CD4-positive, CD25-positive, alpha-beta regulatory T cell (primary cell): Measurements from ENCODE around the gene ZNF568. TPM values are rescaled to one million over a fixed set of nuclear protein-coding genes. Genes with fewer than 3 reads are reported as not detected.

ENCODE experiments used
- ATAC-seq, 2 donors: fragments of 150-1000 bp; cut with Tn5 transposase; one replicate each; pipeline ENCODE4 v1.10.0; 2021; ENCODE audit warnings: low read depth in 2 of 2, moderate number of reproducible peaks in 2 of 2, moderate library complexity in 1 of 2
- DNase-seq, 3 donors: peaks; one replicate each; pipeline versions ENCODE4 v3.0.0 to v3.0.0-alpha.2; 2012 to 2022; ENCODE audit warnings: mixed read lengths in 1 of 3
- H3K27ac ChIP-seq: one replicate; pipeline ENCODE4 v1.7.0; 2013; ENCODE audit warnings: mild to moderate bottlenecking, low read length; ENCODE audit not compliant: insufficient read depth, poor library complexity, severe bottlenecking
- H3K27me3 ChIP-seq: one replicate; pipeline ENCODE4 v1.7.0; 2013; ENCODE audit warnings: low read length; ENCODE audit not compliant: control insufficient read depth, insufficient read depth
- H3K36me3 ChIP-seq: one replicate; pipeline ENCODE4 v1.7.0; 2013; ENCODE audit warnings: mild to moderate bottlenecking, low read length, moderate library complexity; ENCODE audit not compliant: control insufficient read depth, insufficient read depth
- H3K4me1 ChIP-seq: 2 replicates; pipeline ENCODE4 v1.7.0; 2013; ENCODE audit warnings: mild to moderate bottlenecking, low read length; ENCODE audit not compliant: insufficient read depth, control insufficient read depth, poor library complexity, severe bottlenecking
- H3K4me3 ChIP-seq: one replicate; pipeline ENCODE4 v1.7.0; 2013; ENCODE audit warnings: low read depth, mild to moderate bottlenecking, low read length, moderate library complexity
- H3K9me3 ChIP-seq, 2 experiments: 1 replicate in 1 of 2; 2 replicates in 1 of 2; pipeline ENCODE4 v1.7.0; 2013; ENCODE audit warnings: low read length in 2 of 2, mild to moderate bottlenecking in 1 of 2, moderate library complexity in 1 of 2; ENCODE audit not compliant: control insufficient read depth in 2 of 2
- H3K27ac Mint-ChIP-seq, 3 donors: one replicate each; pipeline ENCODE4 v1.8.0; 2020 to 2022; ENCODE audit warnings: mild to moderate bottlenecking in 3 of 3, mixed read lengths in 3 of 3, moderate library complexity in 2 of 3
- H3K27me3 Mint-ChIP-seq: one replicate; pipeline ENCODE4 v1.8.0; 2022; ENCODE audit warnings: mild to moderate bottlenecking, mixed read lengths
- H3K36me3 Mint-ChIP-seq: one replicate; pipeline ENCODE4 v1.8.0; 2020; ENCODE audit warnings: mixed read lengths
- H3K4me1 Mint-ChIP-seq, 4 donors: one replicate each; pipeline ENCODE4 v1.8.0; 2020 to 2022; ENCODE audit warnings: mixed read lengths in 4 of 4, mild to moderate bottlenecking in 1 of 4
- H3K4me3 Mint-ChIP-seq, 4 donors: one replicate each; pipeline ENCODE4 v1.8.0; 2020 to 2022; ENCODE audit warnings: mild to moderate bottlenecking in 4 of 4, mixed read lengths in 4 of 4, moderate library complexity in 3 of 4
- H3K9me3 Mint-ChIP-seq, 7 donors: one replicate each; pipeline ENCODE4 v1.8.0; 2020 to 2022; ENCODE audit warnings: mixed read lengths in 7 of 7, mild to moderate bottlenecking in 3 of 7, moderate library complexity in 2 of 7
- polyA plus RNA-seq, 4 donors: library from polyadenylated mRNA; unstranded; fragments of 300-500 nt; fragmentation: Illumina TruSeq; gene quantifications; one replicate each; pipeline ENCODE4 v1.2.3, GENCODE V29; 2021
- total RNA-seq: library from RNA; stranded (reverse); gene quantifications from one replicate; pipeline ENCODE4 v1.2.3, GENCODE V29; 2022

The ZNF568 gene
- total and polyA plus RNA-seq, 5 donors from 2014 or later = 6.7 to 13.3 (median 9.3) TPM

DNA sequence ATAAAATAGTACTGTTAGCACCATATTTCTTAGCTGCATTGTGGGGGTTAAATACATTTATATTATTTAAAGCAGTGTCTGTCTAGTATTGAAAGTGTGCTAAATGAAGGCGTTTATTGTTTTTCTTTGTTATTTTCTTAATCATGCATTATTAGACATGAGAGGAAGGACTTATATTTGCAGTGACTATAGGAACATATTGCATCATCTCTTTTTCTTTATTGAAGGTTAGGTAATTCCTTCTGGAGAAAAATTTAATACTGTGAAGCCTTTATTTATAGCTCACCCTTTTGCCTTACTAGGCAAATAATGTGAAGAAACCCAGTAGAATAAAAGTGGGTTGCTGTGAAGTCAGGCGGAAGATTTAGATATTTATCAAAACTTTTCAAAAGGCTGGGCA is 83.2 kb downstream of the ZNF568 start:
- no peak for DNase-seq
- H3K9me3 ChIP-seq = peaks cover 45 to 60% of the 10 kb centered on the region in 2 experiments
- no peak overlapping the region for H3K27ac Mint-ChIP-seq

DNA sequence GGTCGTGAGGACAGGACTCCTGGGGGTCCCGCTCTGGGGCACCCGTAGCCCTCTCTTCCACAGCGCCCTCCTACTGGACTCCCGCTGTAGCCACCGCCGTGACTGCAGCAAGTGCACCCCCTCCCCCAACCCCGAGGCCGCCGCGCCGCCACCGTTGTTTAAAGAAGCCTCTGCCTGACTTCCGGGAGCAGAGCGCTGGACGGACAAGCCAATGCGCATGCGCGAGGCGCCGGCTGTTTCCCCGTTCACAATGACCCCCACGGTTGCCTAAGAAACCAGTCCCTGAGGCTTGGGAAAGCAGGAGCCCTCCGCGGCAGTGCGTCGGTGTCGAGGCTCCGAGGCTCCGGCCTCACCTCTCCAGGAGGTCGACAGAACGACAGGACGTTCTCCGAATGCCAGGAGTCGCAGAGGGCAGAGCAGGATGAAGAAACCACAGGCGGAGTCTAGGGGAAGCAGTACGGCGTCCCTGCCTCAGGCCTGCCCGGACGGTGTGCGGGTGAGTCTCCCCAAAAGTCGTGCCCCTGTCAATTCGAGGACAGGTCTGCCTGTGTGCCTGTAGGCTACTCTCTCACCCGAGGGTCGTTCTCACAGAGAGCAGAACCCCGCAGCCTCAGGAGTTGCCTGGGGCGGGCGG is 91.6 kb downstream of the ZNF568 start:
- H3K27ac Mint-ChIP-seq = no peak overlapping the region
- Histone ChIP-seq H3K27me3 (no peaks in the 10 kb centered on the region), H3K4me3 (peak overlapping the region; percentile 26)

More for the DNA sequence above, 83.2 kb downstream of the ZNF568 start:
- no peak for ATAC-seq
- Histone ChIP-seq H3K4me3 (no peak overlapping the region), H3K4me1 (no peaks in the 10 kb centered on the region), H3K27ac (no peak overlapping the region), H3K27me3 (no peaks in the 10 kb centered on the region), H3K36me3 (peaks cover 33% of the 10 kb centered on the region)
- peaks cover 34% of the 10 kb centered on the region for H3K36me3 Mint-ChIP-seq
- no peaks in the 10 kb centered on the region for H3K4me1 Mint-ChIP-seq
- peaks cover 5 to 59% (median 26%) of the 10 kb centered on the region in 7 donors for H3K9me3 Mint-ChIP-seq
- no peaks in the 10 kb centered on the region for H3K27me3 Mint-ChIP-seq
- no peak overlapping the region for H3K4me3 Mint-ChIP-seq

DNA sequence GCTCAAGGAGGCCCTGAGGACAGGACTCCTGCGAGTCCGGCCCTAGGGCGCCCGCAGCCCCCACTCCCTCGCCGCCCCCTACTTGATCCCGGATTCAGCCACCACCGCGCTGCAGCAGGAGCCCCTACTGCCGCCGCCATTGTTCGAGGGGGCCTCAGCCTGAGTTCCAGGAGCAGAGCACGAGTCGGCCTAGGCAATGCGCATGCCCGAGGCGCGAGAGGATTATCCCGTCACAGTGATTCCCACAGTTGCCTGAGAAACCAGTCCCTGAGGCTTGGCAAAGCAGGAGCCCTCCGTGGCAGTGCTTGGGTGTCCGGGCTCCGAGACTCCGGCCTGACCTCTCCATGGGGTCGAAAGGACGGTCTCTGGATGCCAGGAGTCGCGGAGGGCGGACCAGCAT is 93.7 kb downstream of the ZNF568 start:
- Histone ChIP-seq H3K36me3 (no peaks in the 10 kb centered on the region), H3K4me3 (no peak overlapping the region), H3K27me3 (no peaks in the 10 kb centered on the region), H3K4me1 (no peaks in the 10 kb centered on the region), H3K9me3 (peaks cover 4 to 82% of the 10 kb centered on the region in 2 experiments), H3K27ac (no peak overlapping the region)
- no peak for ATAC-seq
- H3K4me1 Mint-ChIP-seq = no peaks in the 10 kb centered on the region
- no peak for DNase-seq
- no peak overlapping the region for H3K27ac Mint-ChIP-seq
- H3K9me3 Mint-ChIP-seq = peaks cover 0 to 59% (median 16%) of the 10 kb centered on the region in 7 donors
- H3K36me3 Mint-ChIP-seq = peaks cover under 1% of the 10 kb centered on the region
- no peaks in the 10 kb centered on the region for H3K27me3 Mint-ChIP-seq
- H3K4me3 Mint-ChIP-seq = no peak overlapping the region

More for the DNA sequence above, 91.6 kb downstream of the ZNF568 start:
- Histone ChIP-seq H3K27ac (no peak overlapping the region), H3K36me3 (no peaks in the 10 kb centered on the region), H3K9me3 (peaks cover 9 to 70% of the 10 kb centered on the region in 2 experiments), H3K4me1 (no peaks in the 10 kb centered on the region)
- peaks cover 0 to 47% (median 12%) of the 10 kb centered on the region in 7 donors for H3K9me3 Mint-ChIP-seq
- H3K4me3 Mint-ChIP-seq = peak overlapping the region in 2 of 4 donors; percentile 69 to 75
- no peaks in the 10 kb centered on the region for H3K36me3 Mint-ChIP-seq
- no peaks in the 10 kb centered on the region for H3K4me1 Mint-ChIP-seq
- H3K27me3 Mint-ChIP-seq = no peaks in the 10 kb centered on the region
- ATAC-seq = no peak
- peak in 2 of 3 donors; percentile 31 to 37 for DNase-seq

DNA sequence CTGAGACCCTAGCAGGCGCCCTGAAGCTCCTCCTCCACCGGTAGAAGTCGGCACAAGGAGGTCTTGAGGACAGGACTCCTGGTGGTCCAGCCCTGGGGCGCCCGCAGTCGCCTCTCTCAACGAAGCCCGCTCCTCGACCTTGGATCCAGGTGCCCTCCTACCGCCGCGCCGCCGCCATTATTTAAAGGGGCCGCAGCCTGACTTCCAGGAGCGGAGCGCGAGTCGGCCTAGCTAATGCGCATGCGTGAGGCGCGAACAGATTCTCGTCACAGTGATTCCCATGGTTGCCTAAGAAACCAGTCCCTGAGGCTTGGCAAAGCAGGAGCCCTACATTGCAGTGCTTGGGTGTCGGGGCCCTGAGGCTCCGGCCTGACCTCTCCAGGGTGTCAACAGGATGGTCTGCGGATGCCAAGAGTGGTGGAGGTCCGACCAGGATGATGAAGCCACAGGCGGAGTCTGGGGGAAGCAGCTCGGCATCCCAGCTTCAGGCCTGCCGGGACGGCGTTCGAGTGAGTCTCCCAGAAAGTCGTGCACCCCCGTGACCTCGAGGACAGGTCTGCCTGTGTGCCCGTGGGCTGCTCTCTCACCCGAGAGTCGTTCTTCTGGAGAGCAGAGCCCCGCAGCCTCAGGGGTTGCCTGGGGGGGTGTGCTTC is 96.1 kb downstream of the ZNF568 start:
- Histone ChIP-seq H3K27ac (no peak overlapping the region), H3K4me3 (no peak overlapping the region), H3K27me3 (no peaks in the 10 kb centered on the region), H3K36me3 (no peaks in the 10 kb centered on the region), H3K9me3 (peaks cover 8 to 91% of the 10 kb centered on the region in 2 experiments), H3K4me1 (no peaks in the 10 kb centered on the region)
- Mint-ChIP-seq H3K9me3 (peaks cover 0 to 64% (median 19%) of the 10 kb centered on the region in 7 donors), H3K4me1 (no peaks in the 10 kb centered on the region), H3K36me3 (peaks cover 4% of the 10 kb centered on the region), H3K27me3 (no peaks in the 10 kb centered on the region), H3K27ac (no peak overlapping the region), H3K4me3 (no peak overlapping the region)
- no peak for DNase-seq
- ATAC-seq = no peak

DNA sequence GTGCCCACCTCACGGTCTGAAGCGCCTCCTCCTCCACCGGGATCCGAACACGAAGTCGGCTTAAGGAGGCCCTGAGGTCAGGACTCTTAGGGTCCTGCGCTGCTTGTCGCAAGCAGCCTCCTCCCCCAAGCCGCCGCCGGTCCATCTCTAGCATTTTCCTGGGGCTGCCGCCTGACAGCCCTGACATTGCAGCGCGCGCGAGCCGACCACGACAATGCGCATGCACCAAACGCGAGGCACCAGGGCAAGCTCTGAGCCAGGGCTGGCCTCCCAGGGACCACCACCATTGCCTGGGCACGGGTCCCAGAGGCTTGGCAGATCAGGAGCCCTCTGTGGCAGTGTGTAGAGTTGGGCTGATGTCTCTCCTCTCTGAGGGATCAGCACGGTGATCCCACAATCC is 98.3 kb downstream of the ZNF568 start:
- no peak for ATAC-seq
- H3K27ac ChIP-seq = no peak overlapping the region
- no peaks in the 10 kb centered on the region for H3K36me3 ChIP-seq
- no peaks in the 10 kb centered on the region for H3K4me1 ChIP-seq
- H3K27me3 ChIP-seq = no peaks in the 10 kb centered on the region
- no peaks in the 10 kb centered on the region for H3K27me3 Mint-ChIP-seq
- no peak overlapping the region for H3K27ac Mint-ChIP-seq
- H3K9me3 ChIP-seq = peaks cover 18 to 83% of the 10 kb centered on the region in 2 experiments
- no peak overlapping the region for H3K4me3 ChIP-seq
- H3K9me3 Mint-ChIP-seq = peaks cover 0 to 65% (median 17%) of the 10 kb centered on the region in 7 donors
- peaks cover 4% of the 10 kb centered on the region for H3K36me3 Mint-ChIP-seq
- H3K4me1 Mint-ChIP-seq = no peaks in the 10 kb centered on the region
- DNase-seq = no peak
- H3K4me3 Mint-ChIP-seq = no peak overlapping the region

DNA sequence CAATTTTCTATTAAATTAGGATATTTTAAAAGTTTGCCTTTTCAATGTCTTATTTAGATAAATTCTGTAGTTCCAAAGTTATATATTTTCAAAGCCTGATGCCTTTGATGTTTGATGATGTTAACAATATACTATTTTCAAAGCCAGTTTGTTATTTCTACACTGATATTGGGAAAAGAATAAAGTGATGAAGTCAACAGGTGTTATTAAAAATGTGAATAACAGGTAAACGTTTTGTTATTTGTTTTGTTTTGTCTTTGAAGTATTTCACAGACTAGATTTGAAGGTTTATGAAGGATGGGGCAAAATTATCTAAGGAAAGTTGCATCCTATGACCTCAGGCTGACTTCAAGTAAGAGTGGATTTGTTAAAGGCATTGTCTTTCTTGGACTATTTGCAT is 129.0 kb downstream of the ZNF568 start:
- Histone ChIP-seq H3K4me3 (no peak overlapping the region), H3K27me3 (no peaks in the 10 kb centered on the region), H3K27ac (no peak overlapping the region), H3K9me3 (peaks cover 0 to 8% of the 10 kb centered on the region in 2 experiments), H3K36me3 (no peaks in the 10 kb centered on the region), H3K4me1 (no peaks in the 10 kb centered on the region)
- no peaks in the 10 kb centered on the region for H3K4me1 Mint-ChIP-seq
- no peaks in the 10 kb centered on the region for H3K36me3 Mint-ChIP-seq
- DNase-seq (no peak), ATAC-seq (no peak)
- H3K27ac Mint-ChIP-seq = no peak overlapping the region
- no peaks in the 10 kb centered on the region for H3K27me3 Mint-ChIP-seq
- H3K9me3 Mint-ChIP-seq = peaks cover 0 to 41% (median 16%) of the 10 kb centered on the region in 7 donors
- H3K4me3 Mint-ChIP-seq = no peak overlapping the region
